HG02970 (cell line): Measurements from ENCODE around the gene GRM8.

Source experiments
- ATAC-seq: cut with Tn5 transposase; IDR thresholded peaks from one replicate; pipeline ENCODE4 v1.9.1; 2021; ENCODE audit warnings: mild to moderate bottlenecking, moderate library complexity, moderate number of reproducible peaks; ENCODE audit not compliant: unreplicated experiment, low FRiP score

Gene GRM8

DNA sequence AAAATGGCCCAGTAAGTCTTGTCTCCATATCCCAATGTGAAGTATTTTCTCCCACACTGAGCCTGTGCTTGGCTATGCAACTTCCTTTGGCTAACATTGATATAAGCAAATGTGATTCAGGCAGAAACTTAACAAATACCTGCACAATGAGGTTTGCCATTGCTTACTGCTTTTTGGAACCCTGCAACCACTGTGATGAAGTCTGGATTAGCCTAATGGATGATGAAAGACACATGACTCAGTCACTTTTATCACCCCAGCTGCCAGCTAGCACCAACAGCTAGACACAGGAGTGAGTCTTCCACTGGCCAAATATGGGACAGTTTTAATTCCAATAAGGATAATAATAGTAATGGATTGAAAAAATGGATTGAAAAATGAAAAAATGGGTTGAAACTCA lies 854.5 kb downstream of the GRM8 start:
- ATAC-seq: no peak

DNA sequence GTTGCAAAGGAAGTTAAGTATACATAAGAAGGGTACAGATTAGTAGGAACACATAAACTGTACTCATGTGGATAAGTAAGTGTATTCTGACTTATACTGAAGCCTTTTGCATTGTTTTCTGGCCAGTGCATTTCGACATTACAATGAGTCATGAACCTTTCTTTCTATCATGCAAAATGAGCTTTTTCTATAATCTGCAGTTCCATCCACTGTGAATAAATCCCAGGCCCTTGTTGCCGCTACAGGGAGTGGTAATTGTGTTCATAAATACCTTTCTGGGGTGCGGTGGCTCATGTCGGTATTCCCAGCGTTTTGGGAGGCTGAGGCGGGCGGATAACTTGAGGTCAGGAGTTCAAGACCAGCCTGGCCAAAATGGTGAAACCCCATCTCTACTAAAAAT lies 858.3 kb downstream of the GRM8 start:
- no peak for ATAC-seq
